Measurements from ENCODE around the gene RITA1. TPM values are rescaled to one million over a fixed set of nuclear protein-coding genes. Genes with fewer than 3 reads are reported as not detected.

RITA1 gene
- total RNA-seq, 3 donors from 2014 or later = 13.0 to 17.0 (median 14.9) TPM

- peak in 1 of 3 donors; percentile 78 for DNase-seq
- intact Hi-C loops (cut with DNase I, micrococcal nuclease) = no loop called here
- Histone ChIP-seq H3K9me3 (no peaks in the 10 kb centered on the region), H3K4me1 (ENCODE audit: low read depth) (peaks cover 42% of the 10 kb centered on the region), H3K4me3 (no peak overlapping the region), H3K36me3 (ENCODE audit: low read depth) (no peaks in the 10 kb centered on the region)
- TF ChIP-seq, protein P1, sequence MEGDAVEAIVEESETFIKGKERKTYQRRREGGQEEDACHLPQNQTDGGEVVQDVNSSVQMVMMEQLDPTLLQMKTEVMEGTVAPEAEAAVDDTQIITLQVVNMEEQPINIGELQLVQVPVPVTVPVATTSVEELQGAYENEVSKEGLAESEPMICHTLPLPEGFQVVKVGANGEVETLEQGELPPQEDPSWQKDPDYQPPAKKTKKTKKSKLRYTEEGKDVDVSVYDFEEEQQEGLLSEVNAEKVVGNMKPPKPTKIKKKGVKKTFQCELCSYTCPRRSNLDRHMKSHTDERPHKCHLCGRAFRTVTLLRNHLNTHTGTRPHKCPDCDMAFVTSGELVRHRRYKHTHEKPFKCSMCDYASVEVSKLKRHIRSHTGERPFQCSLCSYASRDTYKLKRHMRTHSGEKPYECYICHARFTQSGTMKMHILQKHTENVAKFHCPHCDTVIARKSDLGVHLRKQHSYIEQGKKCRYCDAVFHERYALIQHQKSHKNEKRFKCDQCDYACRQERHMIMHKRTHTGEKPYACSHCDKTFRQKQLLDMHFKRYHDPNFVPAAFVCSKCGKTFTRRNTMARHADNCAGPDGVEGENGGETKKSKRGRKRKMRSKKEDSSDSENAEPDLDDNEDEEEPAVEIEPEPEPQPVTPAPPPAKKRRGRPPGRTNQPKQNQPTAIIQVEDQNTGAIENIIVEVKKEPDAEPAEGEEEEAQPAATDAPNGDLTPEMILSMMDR (IDR thresholded peaks at IDR 0.05) = no peak
- peak; percentile 41 for ATAC-seq
Measured at GRCh38 chr12:113232840-113233585, 47.5 kb downstream of the RITA1 start.

DNA sequence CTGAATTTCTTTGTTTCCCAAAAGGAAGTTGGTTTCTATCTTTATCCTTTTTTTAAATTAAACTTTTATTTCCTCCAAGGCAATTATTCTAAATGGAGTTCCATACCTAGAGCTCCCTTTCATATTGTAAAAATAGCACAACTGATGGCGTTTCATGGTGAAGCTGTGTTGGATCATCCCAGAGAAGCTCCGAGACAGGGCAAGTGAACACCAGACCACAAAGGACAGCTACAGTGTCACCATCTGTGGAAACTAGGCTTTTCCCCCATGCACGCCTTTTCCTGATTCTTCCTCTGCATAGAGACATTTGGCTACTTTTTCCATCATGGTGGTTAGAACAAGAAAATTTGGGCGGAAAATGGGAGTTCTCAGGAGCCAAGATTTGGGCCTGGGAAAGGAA, 48.4 kb downstream of the RITA1 start:
- H3K4me1 ChIP-seq (ENCODE audit: low read depth) = peaks cover 40% of the 10 kb centered on the region
- no peaks in the 10 kb centered on the region for H3K36me3 ChIP-seq (ENCODE audit: low read depth)
- no peak for ATAC-seq
- no peak overlapping the region for H3K4me3 ChIP-seq
- DNase-seq = no peak
- H3K9me3 ChIP-seq = no peaks in the 10 kb centered on the region
- intact Hi-C loops (cut with DNase I, micrococcal nuclease) = no loop called here
- TF ChIP-seq, protein P1 (IDR thresholded peaks at IDR 0.05) = no peak

DNA sequence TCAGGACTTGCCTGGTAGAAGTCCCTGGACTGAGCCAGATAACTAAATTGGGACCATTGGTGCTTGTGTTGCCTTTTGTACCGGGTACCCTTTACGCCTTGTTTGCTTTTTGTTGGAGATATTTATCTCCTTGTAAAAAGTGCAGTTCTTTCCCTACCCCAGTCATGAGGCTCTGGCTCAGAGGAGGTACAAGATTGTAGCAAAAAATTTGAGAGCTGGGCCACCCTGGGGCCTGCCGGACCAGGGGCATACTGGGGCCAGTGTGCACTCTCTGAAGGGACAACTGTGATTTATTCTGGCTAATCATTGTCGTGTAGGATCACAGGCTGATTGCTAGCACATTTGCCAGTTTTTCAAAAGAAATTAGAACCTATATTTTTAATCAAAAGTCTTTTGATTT, 49.0 kb downstream of the RITA1 start:
- DNase-seq (no peak), ATAC-seq (no peak)
- no peak overlapping the region for H3K4me3 ChIP-seq
- no peaks in the 10 kb centered on the region for H3K9me3 ChIP-seq
- intact Hi-C loops (cut with DNase I, micrococcal nuclease) = no loop called here
- H3K36me3 ChIP-seq (ENCODE audit: low read depth) = no peaks in the 10 kb centered on the region
- peaks cover 40% of the 10 kb centered on the region for H3K4me1 ChIP-seq (ENCODE audit: low read depth)
- TF ChIP-seq, protein P1 (IDR thresholded peaks at IDR 0.05) = no peak

DNA sequence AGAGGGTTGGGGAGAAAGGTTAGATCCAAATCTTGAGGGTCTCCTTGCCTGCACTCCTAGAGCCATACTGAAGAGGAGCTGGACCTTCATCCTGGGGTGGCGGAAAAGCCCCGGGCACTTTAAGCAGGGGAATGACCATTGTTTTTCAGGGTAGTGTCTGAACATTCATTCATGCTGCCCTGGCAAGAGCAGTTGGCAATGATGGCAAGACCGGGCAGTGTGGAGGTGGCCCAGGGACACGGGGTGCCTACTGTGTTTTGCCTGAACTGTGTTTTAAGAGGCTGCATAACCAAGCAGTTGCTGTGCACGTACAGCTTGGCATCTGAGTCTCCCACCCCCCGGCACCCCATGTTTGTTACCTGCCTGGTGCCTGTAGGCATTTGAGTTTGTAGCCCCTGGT, 50.5 kb downstream of the RITA1 start:
- H3K4me1 ChIP-seq (ENCODE audit: low read depth) = peaks cover 51% of the 10 kb centered on the region
- H3K4me3 ChIP-seq = no peak overlapping the region
- ATAC-seq (no peak), DNase-seq (no peak)
- TF ChIP-seq, protein P1 (IDR thresholded peaks at IDR 0.05) = no peak
- intact Hi-C loops (cut with DNase I, micrococcal nuclease) = no loop called here
- no peaks in the 10 kb centered on the region for H3K9me3 ChIP-seq
- no peaks in the 10 kb centered on the region for H3K36me3 ChIP-seq (ENCODE audit: low read depth)

DNA sequence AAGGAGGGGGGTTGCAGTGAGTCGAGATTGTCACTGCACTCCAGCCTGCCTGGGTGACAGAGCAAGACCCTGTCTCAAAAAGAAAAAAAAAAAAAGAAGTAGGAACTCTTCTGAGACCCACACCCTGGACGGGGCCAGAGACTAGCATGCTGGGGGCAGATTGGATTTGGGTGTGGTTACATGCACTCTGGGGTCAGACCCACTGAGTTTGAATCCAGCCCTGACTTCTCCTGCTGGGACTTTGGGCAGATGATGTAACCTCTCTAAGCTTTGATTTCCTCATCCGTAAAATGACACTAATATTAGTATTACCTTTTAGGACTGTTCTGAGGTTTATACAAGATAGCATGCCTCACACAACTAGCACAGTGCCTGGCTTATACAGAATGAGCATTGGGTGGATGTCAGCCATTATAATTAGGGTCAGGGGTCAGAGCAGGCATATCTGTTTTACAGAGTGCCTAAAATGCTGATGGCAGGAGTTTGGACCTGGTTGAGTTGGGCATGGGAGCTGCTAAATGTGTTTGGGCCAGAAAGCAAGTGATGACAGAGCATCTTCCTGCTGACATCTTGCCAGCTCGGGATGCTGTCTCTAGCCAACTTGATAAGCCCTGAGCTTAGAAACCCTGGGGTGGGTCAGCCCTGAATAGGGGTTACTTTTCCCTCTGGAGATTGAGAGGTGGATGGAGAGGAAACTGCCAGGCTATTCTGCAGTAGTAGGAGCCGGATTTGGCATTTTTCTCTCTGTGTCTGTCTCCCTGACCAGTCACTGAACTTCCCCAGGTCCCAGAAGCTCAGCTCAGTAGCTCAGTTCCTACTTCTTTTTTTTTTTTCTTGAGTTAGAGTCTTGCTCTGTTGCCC, 51.2 kb downstream of the RITA1 start:
- DNase-seq (no peak), ATAC-seq (no peak)
- Histone ChIP-seq H3K4me1 (ENCODE audit: low read depth) (peaks cover 51% of the 10 kb centered on the region), H3K4me3 (no peak overlapping the region), H3K9me3 (no peaks in the 10 kb centered on the region), H3K36me3 (ENCODE audit: low read depth) (no peaks in the 10 kb centered on the region)
- intact Hi-C loops (cut with DNase I, micrococcal nuclease) = no loop called here
- TF ChIP-seq, protein P1 (IDR thresholded peaks at IDR 0.05) = no peak
